ENCODE results near the gene LGI1. TPM values are rescaled to one million over a fixed set of nuclear protein-coding genes. Genes with fewer than 3 reads are reported as not detected.

LGI1 gene
- total RNA-seq, 3 donors from 2014 or later: 0.15 to 0.48 TPM; not detected in 1

- DNase-seq (ENCODE audit: low spot score in 2 of 2): no peak
- intact Hi-C loops (cut with DNase I; ENCODE audit: low total_unique reads): no loop called here
- H3K9me3 ChIP-seq: no peaks in the 10 kb centered on the region
- no peaks in the 10 kb centered on the region for H3K36me3 ChIP-seq
- no peak overlapping the region for H3K4me3 ChIP-seq
- no peak for TF ChIP-seq POLR2A (IDR thresholded peaks at IDR 0.05)
- TF ChIP-seq CTCF (IDR thresholded peaks at IDR 0.05): no peak
- TF ChIP-seq POLR2AphosphoS5 (IDR thresholded peaks at IDR 0.05): no peak
- H3K27ac ChIP-seq: no peak overlapping the region
- H3K27me3 ChIP-seq: no peaks in the 10 kb centered on the region
- H3K4me1 ChIP-seq: no peaks in the 10 kb centered on the region
Measured at GRCh38 chr10:93796167-93796566, 38.4 kb downstream of the LGI1 start.

GRCh38 chr10:93797825-93798224 is 40.1 kb downstream of the LGI1 start:
- Histone ChIP-seq H3K4me3 (no peak overlapping the region), H3K4me1 (no peaks in the 10 kb centered on the region), H3K27ac (no peak overlapping the region), H3K27me3 (no peaks in the 10 kb centered on the region), H3K36me3 (no peaks in the 10 kb centered on the region), H3K9me3 (no peaks in the 10 kb centered on the region)
- DNase-seq (ENCODE audit: low spot score in 2 of 2): no peak
- TF ChIP-seq POLR2AphosphoS5 (IDR thresholded peaks at IDR 0.05) (no peak), POLR2A (IDR thresholded peaks at IDR 0.05) (no peak), CTCF (IDR thresholded peaks at IDR 0.05) (no peak)
- intact Hi-C loops (cut with DNase I; ENCODE audit: low total_unique reads): no loop called here

GRCh38 chr10:93799155-93799708 is 41.5 kb downstream of the LGI1 start:
- intact Hi-C loops (cut with DNase I; ENCODE audit: low total_unique reads): no loop called here
- Histone ChIP-seq H3K27me3 (no peaks in the 10 kb centered on the region), H3K4me1 (no peaks in the 10 kb centered on the region), H3K36me3 (no peaks in the 10 kb centered on the region), H3K27ac (no peak overlapping the region), H3K9me3 (no peaks in the 10 kb centered on the region), H3K4me3 (no peak overlapping the region)
- no peak for TF ChIP-seq CTCF (IDR thresholded peaks at IDR 0.05)
- no peak for TF ChIP-seq POLR2AphosphoS5 (IDR thresholded peaks at IDR 0.05)
- no peak for TF ChIP-seq POLR2A (IDR thresholded peaks at IDR 0.05)
- no peak for DNase-seq (ENCODE audit: low spot score in 2 of 2)

- DNase-seq (ENCODE audit: low spot score in 2 of 2): no peak
- Histone ChIP-seq H3K4me3 (no peak overlapping the region), H3K27ac (no peak overlapping the region), H3K9me3 (no peaks in the 10 kb centered on the region), H3K4me1 (no peaks in the 10 kb centered on the region), H3K27me3 (no peaks in the 10 kb centered on the region), H3K36me3 (no peaks in the 10 kb centered on the region)
- TF ChIP-seq POLR2AphosphoS5 (IDR thresholded peaks at IDR 0.05) (no peak), CTCF (IDR thresholded peaks at IDR 0.05) (no peak), POLR2A (IDR thresholded peaks at IDR 0.05) (no peak)
- intact Hi-C loops (cut with DNase I; ENCODE audit: low total_unique reads): no loop called here
Measured at GRCh38 chr10:93804200-93804599, 46.5 kb downstream of the LGI1 start.

- H3K9me3 ChIP-seq: no peaks in the 10 kb centered on the region
Measured at GRCh38 chr10:93806903-93807302, 49.2 kb downstream of the LGI1 start.

More at GRCh38 chr10:93806903-93807302, 49.2 kb downstream of the LGI1 start:
- TF ChIP-seq POLR2A (IDR thresholded peaks at IDR 0.05) (no peak), CTCF (IDR thresholded peaks at IDR 0.05) (no peak), POLR2AphosphoS5 (IDR thresholded peaks at IDR 0.05) (no peak)
- Histone ChIP-seq H3K27ac (no peak overlapping the region), H3K4me3 (no peak overlapping the region), H3K4me1 (no peaks in the 10 kb centered on the region), H3K36me3 (no peaks in the 10 kb centered on the region), H3K27me3 (no peaks in the 10 kb centered on the region)
- intact Hi-C loops (cut with DNase I; ENCODE audit: low total_unique reads): no loop called here
- no peak for DNase-seq (ENCODE audit: low spot score in 2 of 2)

Measured in breast epithelium (tissue), 4 donors.